Stimulated activated CD8-positive, alpha-beta memory T cell treated with anti-CD3 and anti-CD28 coated beads, Interleukin-15, amount 100 ng/mL, for 4 hours (primary cell): ENCODE results near the gene MGRN1.
A peak's percentile ranks its signal among the peaks of the same experiment; 100 is the strongest.

Experiments used
- DNase-seq, 2 donors: peaks; one replicate each; pipeline ENCODE4 v3.0.0-alpha.2; 2020; ENCODE audit warnings: low read depth in 2 of 2

Gene MGRN1

DNA sequence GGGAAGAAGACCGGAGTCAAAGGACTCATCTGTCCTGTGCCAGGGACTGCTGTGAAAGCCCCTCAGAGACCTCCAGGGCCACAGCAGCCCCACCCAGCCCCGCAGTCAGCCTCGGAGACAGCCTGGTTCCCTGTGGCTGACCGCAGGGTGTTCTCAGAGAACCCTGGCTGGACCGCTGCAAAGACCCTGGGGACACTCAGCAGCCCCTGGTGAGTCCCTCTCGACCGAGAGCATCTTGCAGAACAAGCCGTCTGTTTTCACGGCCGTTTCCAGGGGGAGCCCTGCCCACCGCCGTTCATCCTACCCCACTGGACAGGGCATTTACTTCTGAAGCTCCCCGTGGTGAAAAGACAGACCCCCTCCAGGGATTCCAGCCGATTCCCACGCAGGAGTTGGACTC lies 20.2 kb upstream of the MGRN1 start:
- DNase-seq = no peak

DNA sequence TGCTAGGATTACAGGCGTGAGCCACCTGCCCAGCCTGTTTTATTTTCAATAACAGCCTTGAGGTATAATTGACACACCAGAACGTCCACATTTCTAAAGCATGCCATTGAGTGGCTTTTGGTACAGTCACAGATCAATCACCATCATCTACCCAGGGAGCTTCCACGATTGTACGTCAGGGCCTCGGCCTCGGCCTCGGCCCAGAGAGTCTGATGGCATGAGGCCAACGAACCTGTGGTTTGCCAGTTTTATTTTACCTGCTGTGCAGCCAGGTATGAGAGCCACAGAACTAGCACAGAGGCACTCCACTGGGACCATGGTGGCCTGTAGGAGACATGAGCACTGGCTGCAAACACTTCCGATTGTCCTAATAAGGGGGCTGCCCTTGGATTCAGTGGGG lies 18.3 kb upstream of the MGRN1 start:
- no peak for DNase-seq

DNA sequence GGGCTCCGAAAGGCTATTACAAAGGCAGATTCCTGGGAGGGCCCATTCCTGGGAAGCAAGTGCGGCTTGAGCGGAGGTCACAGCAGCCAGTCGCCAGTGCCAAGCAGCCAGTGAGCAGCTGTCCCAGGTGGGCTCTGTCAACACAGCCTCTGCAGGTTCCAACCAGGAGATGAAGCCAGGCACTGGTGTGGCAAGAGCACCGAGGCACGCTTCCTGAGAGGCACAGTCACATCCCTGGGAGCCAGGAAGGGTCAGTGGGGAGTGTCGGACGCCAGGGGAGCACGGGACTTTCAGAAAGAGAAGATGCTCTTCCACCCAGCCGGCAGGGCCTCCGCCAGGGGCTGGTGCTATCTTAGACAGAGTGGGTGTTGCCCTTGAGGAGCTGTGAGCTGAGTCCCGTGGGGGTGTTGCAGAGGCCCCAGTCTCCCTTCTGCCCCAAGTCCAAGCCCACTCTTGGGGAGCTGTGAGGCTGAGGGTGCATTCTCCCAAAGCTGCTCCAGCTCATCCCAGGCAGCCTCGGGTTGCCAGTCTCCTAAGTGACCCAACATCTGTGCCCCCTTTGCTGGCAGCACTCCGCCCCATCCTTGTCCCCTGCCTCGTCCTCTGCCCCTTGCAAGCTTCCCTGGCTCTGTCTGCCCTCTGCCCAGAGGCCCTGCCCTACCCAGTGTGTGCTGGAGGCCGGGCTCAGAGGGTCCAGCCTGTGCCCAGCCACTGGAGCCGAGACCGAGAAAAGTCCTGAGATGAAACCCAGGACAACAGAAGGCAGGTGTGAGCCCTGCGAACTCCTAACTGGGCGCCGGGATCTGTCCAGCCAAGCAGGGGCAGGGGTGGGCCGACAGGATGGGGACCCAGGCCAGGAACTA lies 16.6 kb upstream of the MGRN1 start:
- DNase-seq = no peak

DNA sequence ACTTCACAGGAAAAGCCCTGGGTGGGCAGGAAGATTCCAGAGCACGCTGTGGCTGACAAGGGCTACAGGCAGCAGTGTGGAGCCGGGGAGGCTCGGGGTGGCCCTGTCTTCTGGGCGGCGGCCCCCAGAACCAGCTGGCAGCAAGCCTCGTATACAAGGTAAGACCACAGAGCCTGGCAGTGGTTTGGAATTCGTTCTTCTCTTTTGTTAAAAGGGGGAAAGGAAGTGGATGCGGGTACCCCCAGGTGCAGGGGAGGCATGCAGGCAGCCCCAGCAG lies 16.0 kb upstream of the MGRN1 start:
- no peak for DNase-seq

DNA sequence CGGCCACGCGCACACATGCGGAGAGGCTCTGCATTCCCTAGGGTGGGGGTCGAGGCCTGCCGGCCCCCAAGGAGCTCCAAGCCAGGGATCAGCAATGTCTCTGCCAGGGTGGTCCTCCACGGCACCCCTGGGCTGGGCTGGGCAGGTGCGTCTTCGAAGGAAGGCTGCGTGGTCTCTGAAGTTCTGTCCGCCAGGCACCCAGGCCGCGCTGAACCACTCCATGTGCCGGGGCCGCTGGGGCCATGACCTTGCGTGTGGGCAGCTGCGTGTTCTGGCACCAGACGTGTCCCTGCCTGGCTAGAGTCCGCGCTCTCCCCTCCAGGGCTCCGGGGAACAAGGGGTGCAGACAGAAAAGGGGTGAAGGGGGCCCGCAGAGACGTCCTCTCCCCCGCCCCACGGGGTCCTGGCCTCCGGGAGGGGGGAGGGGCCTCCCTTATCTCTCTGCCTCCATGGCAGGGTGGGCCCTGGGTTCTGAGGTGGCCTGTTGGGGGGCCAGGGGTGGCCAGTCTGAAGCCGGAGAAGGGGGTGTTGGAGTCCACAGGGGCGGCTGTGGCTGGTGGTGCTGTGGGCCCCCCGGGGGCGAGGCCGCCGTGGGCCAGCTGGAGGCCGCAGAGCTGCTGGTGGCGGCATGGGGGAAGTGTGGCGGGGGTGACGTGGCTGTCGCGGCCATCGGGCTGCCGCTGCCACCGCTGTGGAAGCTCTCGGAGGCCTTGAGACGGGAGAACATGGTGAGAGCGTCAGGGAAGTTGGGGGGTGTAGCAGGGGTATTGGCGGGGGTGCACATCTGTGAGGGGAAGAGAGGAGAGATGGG lies 15.2 kb upstream of the MGRN1 start:
- no peak for DNase-seq

DNA sequence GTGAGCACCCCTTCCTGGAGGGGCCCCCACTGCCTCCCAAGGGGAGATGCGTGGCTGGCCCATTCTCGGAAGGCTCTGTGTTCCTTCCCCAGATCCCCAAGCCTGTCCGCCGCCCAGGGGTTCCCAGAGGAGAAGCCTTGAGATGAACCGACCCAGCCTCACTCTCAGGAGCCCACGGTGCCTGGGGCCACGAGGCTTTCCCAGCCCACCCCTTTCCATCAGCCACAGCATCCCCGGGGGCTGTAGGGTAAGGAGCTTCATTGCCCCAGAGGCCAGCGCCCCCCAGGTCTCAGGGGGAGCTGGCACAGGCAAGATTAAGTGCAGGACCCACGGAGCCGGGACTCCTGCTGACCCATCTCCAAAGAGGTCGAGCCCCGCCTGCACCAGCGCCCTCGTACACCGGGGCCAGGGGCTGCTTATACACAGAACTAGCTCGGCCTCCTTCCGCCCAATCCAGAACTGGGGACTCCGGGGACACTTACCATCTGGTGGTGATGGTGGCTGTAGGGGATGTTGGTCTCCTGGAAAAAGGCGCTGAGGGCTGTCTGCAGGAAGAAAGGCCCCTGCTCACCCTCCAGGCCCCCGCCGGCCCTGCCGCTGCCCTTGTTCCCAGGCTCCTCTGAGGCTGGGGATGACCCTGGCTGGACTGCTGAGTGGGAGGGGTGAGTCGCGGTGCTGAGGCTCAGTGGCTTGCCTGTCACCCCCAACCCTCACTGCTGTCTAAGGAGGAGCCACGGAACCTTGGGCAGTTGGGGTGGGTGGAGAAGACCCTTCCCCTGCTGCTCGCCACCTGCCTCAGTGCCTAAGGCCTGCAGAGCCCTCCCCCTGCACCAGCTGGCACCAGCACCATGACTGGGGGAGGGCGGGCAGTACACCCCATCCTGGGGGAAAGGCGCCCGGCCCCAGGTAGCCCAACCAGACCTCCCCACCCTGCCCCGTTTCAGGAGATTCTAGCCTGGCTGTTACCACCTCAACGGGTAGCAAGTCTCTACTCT lies 14.3 kb upstream of the MGRN1 start:
- DNase-seq = no peak

DNA sequence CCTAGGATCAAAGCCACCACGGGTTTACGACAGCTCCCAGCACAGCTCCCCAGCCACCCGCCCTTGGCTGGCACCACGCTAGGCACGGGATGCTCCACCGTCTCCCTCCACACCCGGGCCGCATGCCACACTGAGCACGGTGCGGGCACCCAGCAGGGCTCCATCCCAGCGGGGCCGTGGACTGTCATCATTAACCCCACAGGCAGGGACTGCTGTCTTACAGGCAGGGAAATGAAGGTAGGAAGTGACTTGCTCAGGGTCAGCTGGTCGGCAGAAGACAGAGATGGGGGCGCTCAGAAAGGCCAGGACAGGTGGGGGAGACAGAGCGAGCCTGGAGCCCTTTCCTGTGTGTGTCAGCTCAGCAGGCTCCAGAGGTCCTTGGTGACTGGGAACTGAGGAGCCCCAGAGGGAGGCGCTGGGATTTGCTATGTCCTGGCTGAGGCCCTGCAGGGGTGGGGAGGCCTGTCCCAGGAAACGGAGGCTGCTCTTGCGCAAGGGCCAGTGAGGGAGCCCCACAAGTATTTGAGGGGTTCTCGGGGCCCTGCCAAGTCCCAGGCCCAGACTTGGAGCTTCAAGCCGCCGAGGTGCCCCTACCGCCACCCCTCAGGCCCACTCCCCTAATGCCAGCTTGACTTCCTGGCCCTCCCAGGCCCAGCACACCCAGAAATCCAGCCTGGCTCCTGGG lies 13.1 kb upstream of the MGRN1 start:
- DNase-seq = no peak

DNA sequence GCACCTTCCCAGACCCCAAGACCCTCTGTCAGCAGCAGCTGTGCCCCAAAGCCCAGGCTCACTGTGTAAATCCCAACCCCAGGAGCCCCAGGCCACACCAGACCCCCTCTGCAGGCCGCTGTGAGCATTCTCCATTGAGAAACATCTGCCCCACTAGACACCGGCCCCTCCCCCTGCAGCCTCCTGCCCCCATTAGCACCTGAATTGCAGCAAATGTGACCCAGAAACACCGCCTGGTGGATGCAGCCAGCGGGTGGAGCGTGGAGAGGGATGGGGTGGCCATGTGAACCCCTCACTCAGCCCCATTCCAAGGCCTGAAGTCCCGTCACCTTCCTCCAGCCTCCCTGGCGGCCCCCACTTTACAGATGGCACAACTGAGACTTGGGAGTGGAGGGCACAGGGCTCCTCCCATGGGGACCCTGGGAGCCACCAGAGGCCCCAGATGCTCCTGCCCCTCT lies 12.1 kb upstream of the MGRN1 start:
- DNase-seq = no peak

DNA sequence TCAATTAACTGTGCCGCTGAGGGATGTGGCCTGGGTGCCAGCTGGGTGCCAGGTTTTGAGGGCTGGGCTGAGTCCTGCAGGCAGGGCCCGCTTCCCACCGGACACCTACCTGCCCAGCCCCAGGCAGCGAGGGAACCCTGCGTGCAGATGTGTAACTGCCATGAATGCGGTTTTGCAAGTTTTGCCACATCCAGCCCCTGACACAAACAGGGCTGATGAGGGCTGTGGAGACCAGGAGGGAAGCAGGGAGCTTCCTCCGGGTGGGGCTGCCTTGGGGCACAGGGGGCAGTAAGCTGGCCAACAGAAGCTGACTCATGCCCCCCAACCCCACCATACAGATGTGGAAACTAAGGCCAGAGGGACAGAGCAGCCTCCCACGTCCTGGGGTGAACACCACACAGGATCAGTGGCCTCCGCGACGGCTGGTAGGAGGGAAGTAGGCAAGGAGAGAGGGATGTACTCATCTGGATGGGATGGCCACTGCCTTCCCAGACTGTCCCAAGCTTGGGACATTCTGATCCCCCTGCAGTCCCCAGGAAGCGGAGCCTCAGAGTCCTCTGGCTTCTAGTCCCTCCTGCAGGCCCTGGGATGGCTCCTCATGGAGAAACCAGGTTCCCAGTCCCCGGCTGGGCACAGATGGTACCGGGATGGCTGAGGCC lies 11.5 kb upstream of the MGRN1 start:
- no peak for DNase-seq

DNA sequence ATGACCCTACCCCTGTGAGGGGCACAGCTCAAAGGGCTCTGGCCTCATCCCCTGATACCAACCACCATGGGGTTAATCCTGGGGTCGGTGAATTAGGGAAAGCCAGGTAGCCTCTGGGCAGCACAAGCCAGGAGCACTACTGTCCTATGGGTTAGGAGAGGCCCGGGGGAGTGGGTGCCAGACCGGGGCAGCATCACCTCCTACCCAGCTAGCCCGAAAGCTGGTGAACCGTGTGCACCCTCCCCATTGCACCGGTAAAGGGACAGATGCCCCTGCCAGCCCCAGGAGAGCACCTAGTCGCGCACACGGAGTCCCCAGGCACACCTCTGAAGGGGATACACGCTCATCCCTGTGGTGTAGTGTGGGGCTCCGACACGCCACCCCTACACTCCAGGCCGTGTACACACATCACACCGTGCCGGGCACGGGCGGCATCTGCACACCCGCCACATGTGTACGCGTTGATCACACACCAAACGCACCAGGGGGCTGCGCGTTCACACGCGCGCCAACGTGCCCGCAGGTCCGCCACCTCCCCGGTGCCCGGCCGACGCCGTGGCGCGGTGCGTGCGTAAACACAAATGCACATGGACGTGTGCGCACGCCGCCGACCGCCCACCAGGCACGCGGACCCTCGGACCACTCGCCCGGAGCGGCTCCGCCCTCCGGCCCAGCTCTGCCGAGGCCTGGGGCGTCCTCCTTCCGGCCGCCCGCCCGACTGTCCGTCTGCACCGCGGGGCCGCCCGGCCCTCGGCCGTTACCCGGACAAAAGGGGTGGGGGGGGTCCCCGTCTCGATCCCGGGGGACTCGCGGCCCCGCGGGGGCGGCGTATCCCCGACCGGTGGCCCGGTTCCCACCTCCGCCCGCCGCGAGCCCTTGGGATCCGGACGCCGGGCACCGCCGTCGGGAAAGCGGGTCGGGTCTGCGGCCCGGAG lies 10.7 kb upstream of the MGRN1 start:
- DNase-seq = no peak

DNA sequence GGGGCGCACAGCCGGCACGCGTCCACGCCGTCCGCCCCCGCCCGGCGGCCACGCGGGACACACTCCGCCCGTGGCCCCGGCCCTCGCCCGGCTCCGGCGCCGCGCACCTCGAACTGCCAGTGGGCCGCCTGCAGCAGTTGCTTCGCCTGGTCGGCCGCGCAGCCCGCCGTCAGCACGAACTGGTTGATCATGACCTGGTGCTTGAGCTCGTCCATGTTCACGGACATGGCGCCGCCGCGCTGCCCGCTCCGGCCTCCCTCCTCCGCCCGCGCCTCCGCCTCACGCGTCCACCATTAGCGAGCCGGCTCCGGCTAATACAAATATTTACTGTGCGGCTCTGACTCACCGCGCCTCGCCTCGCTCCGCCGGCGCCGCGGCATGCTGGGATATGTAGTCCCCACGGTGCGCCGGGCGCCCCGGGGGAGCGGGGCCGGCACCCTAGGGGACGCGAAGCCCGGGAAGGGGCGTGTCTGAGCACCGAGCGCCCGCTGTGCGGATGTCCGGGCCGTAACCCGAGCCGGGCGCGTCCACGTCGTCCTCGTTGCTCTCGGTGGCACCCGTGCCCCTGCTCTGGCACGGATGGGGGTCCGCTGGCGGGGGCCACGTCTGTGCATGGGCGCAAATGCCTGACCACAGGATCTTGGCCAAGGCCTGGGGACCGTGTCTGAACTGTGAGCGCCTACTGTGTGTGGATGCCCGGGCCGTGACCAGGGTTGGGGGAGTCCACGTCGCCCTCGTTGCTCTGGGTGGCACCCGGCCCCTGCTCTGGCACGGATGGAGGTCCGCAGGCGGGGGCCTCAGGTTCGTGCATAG lies 9.8 kb upstream of the MGRN1 start, which contains the start of gene UBALD1:
TSS of gene UBALD1 (minus strand) at position 318 of the 813 bp plus-strand sequence. CDS start at position 227, 91 bp downstream.
- peak; percentile 47 to 67 for DNase-seq

DNA sequence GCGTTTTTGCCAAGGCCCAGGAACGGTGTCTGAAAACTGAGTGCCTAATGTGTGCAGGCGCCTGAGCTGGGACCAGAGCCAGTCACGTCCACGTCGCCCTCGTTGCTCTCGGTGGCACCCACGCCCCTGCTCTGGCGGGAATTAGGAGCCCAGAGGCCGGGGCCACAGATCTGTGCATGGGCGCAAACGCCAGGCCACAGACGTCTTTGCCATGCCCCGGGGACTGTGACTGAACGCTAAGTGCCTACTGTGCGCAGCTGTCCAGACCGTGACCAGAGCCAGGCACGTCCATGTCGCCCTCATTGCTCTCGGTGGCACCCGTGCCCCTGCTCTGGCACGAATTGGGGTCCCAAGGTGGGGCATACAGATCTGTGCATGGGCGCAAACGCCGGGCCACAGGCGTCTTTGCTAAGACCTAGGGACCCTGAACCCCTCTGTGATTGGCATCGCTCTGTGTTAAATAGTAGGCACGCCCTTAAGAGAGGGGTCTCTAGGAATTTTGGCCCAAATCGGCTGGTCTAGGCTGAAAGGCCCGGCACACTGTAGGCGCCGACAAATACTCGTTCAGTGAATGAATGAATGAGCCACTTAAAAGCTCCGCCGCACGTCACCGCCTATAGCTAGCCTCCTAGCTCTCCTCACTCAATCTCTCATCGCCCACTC lies 9.1 kb upstream of the MGRN1 start:
- DNase-seq = no peak

DNA sequence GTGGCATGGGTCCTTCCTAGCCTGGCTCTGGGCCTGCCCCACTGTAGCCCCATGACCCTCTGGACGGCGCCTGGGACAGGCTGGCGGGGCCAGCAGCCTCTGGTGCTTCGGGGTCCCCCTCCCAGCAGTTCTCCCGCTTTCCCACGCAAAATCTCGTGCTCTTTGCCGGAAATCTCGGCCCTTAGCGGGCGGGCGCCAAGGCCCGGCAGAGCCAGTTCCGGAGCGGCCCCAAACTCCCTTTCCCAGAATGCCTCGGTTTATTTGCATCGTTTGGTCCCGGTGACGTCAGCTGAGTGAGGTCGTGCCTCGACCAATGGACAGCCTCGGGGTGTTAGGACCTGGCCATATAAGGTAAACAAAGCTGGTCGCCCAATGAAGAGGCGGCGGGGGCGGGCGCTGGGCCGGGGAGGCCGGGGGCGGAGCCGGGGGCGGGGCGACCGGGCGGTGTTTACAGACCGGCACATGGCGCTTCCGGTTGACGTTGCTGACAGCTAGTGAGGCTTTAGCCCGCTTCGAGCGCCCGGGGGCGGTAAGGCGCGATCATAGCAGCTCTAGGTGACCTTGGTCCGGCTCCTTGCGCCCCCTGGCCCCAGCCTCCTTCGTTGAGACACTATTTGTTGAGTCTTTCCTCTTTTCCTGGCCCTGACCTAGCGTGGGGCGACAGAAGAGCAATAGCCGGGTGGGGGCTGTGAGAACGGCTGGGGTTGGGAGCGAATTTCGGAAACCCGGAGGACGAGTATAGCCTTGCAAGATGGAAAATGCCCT lies 8.4 kb upstream of the MGRN1 start:
- peak; percentile 97 to 99 for DNase-seq

DNA sequence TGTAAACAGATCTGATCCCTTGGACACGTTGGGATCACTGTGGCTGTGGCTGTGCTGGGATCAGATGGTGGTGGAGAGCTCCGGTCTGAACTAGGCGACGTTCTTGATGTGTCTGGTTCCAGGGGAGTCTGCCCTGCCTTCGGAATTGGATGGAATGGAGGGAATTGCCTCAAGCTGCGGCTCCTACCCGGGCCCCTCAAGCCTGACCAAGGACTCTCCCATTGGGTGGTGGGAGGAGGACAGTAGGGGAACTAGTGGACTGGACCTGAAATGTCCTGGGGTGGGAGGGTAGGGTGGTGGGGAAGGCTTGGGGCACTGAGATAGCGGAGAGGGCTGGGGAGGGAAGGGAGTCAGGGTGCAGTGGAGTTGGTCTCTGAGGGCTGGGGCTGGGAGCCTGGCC lies 6.7 kb upstream of the MGRN1 start:
- no peak for DNase-seq

DNA sequence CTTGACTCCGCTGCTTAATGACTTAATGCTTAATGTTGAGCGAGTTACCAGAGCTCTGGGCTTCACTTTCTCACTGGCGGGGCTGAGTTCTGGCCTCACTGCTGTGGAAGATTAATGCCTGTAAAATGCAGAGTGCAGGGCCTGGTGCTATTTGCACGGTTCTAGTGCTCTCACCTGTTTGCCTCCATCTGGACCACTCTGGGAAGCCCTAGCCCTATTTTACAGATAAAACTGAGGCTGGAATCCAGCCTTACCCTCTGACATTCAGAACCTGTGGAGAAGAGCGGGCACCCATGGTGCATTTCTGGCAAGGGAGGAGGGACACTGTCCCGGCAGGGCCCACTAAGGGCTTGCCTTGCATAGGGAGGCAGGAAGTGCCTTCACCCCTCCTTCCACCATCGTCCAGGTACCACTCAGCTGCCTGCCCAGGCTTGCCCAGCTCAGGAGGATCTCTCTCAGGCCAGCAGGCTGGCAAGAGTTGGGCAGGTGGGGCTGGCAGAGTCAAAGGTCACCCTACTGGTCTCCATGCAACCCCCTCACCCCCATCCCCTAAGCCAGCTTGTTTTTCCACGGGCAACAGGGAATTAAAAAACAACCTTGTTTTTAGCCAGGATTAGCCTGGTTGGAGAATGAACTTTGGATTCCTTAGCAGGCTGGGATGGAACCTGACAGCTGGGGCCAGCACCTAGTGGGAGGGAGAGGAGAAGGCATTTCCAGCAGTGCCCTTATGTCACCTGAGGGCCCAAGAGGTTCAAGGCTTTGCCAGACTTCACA lies 5.8 kb upstream of the MGRN1 start:
- DNase-seq = no peak

DNA sequence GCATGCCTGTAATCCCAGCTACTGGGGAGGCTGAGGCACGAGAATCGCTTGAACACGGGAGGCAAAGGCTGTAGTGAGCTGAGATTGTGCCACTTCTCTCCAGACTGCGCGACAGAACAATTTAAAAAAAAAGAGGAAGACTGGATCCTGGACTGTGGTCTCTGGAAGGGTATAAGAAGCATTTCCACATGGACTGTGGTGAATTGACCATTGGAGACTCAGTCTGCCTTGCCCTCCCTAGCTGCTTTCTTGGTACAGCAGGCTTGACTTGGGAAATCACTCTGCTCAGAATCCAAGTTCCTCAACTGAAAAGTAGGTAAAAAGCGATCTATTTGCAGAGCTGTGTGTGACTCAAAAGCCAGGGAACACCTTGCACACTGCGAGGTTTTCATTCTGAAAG lies 1.0 kb upstream of the MGRN1 start:
- no peak for DNase-seq
